Kidney (tissue), 14 donors: Measurements from ENCODE around the gene XRCC3. TPM values are rescaled to one million over a fixed set of nuclear protein-coding genes. Genes with fewer than 3 reads are reported as not detected.

Experiments
- DNase-seq, 5 donors: peaks; one replicate each; pipeline ENCODE4 v3.0.0-alpha.2; 2013 to 2020
- FAIRE-seq: peaks from 2 replicates; lab custom pipeline; 2012; peaks lifted over from hg19 to GRCh38; lab: Jason Lieb, UNC
- H3K27ac ChIP-seq, 2 donors: one replicate each; pipeline ENCODE4 v1.7.0; 2013; ENCODE audit warnings: low read depth in 2 of 2, low read length in 2 of 2, inconsistent platforms in 1 of 2
- H3K27me3 ChIP-seq: one replicate; pipeline ENCODE4 v1.7.1; 2013; ENCODE audit warnings: low read length, inconsistent platforms; ENCODE audit not compliant: control insufficient read depth, insufficient read depth
- H3K36me3 ChIP-seq, 3 donors: one replicate each; pipeline versions ENCODE4 v1.7.0 to v1.7.1; 2013; ENCODE audit warnings: low read length in 3 of 3, control low read depth in 1 of 3, inconsistent platforms in 1 of 3; ENCODE audit not compliant: insufficient read depth in 3 of 3, control insufficient read depth in 2 of 3
- H3K4me1 ChIP-seq, 3 donors: one replicate each; pipeline versions ENCODE4 v1.7.0 to v1.7.1; 2013; ENCODE audit warnings: low read length in 3 of 3, inconsistent platforms in 1 of 3, low read depth in 1 of 3; ENCODE audit not compliant: control insufficient read depth in 2 of 3, insufficient read depth in 2 of 3
- H3K4me3 ChIP-seq, 3 donors: one replicate each; pipeline versions ENCODE4 v1.7.0 to v1.8.1; 2013; ENCODE audit warnings: low read length in 3 of 3, control low read depth in 1 of 3, inconsistent platforms in 1 of 3
- H3K9ac ChIP-seq, 3 donors: one replicate each; pipeline versions ENCODE4 v1.7.0 to v1.7.1; 2013; ENCODE audit warnings: low read length in 3 of 3, control low read depth in 1 of 3, inconsistent platforms in 1 of 3
- H3K9me3 ChIP-seq, 3 donors: one replicate each; pipeline versions ENCODE4 v1.7.0 to v1.7.1; 2013; ENCODE audit warnings: low read length in 3 of 3, control low read depth in 1 of 3, inconsistent platforms in 1 of 3; ENCODE audit not compliant: control insufficient read depth in 2 of 3, insufficient read depth in 1 of 3
- CTCF ChIP-seq: IDR thresholded peaks from 3 replicates; pipeline ENCODE4 v1.5.1; 2012; ENCODE audit warnings: mild to moderate bottlenecking, moderate library complexity, borderline replicate concordance; ENCODE audit not compliant: insufficient read depth; ENCODE audit errors: extremely low read depth
- intact Hi-C: fragments of 100-400 bp; cut with DNase I; formaldehyde crosslinking; loops from one replicate; pipeline ENCODE4 v1.11.1; 2022
- polyA plus RNA-seq: library from polyadenylated mRNA; stranded (reverse); fragments of 350-450 nt; fragmentation: Illumina TruSeq; extraction: RNeasy Lipid Tissue Mini Kit (QIAGEN cat#74804); gene quantifications from one replicate; pipeline ENCODE4 v1.2.3, GENCODE V29; 2014; ENCODE audit warnings: low read depth, low replicate concordance; ENCODE audit not compliant: insufficient read depth
- total RNA-seq: library from RNA; stranded (reverse); fragmentation: NEBNext Ultra II Directional; extraction: Animal tissue kit (Norgen Biotek cat#: 25700); gene quantifications from one replicate; pipeline ENCODE4 v1.2.1, GENCODE V29; 2021
- donor health status: control.
- donor health status: control.
- donor health status: control.
- donor health status: control.
- donor health status: control.
- donor health status: DM: yes; HTN: yes; CAD: no.
- donor health status: Normal renal cell carcinoma (clear cell type).

Gene XRCC3
- total and polyA plus RNA-seq, 2 donors from 2014 or later: 2.8 to 6.3 TPM

- H3K9ac ChIP-seq: no peak overlapping the region
- H3K27ac ChIP-seq: no peak overlapping the region
- TF ChIP-seq CTCF: no peak
- H3K36me3 ChIP-seq: peaks cover 0 to 7% (median 6%) of the 10 kb centered on the region in 3 donors
- no peaks in the 10 kb centered on the region for H3K9me3 ChIP-seq
- no peak overlapping the region for H3K4me3 ChIP-seq
- DNase-seq: no peak
- FAIRE-seq: no peak
- no peaks in the 10 kb centered on the region for H3K27me3 ChIP-seq
- intact Hi-C loops: no loop called here
- H3K4me1 ChIP-seq: no peaks in the 10 kb centered on the region
Observed at GRCh38 chr14:103762036-103762435, 46.8 kb upstream of the XRCC3 start.

- intact Hi-C loops: no loop called here
- H3K27ac ChIP-seq: no peak overlapping the region
- no peaks in the 10 kb centered on the region for H3K4me1 ChIP-seq
- H3K4me3 ChIP-seq: no peak overlapping the region
- H3K27me3 ChIP-seq: no peaks in the 10 kb centered on the region
- H3K36me3 ChIP-seq: peaks cover 0 to 2% (median 0%) of the 10 kb centered on the region in 3 donors
- DNase-seq (no peak), FAIRE-seq (no peak)
- H3K9me3 ChIP-seq: no peaks in the 10 kb centered on the region
- H3K9ac ChIP-seq: no peak overlapping the region
- no peak for TF ChIP-seq CTCF
Observed at GRCh38 chr14:103758059-103758776, 43.0 kb upstream of the XRCC3 start.

- intact Hi-C loops: no loop called here
- TF ChIP-seq CTCF: no peak
- no peak for DNase-seq
- no peak for FAIRE-seq
- H3K4me1 ChIP-seq: no peaks in the 10 kb centered on the region
- peaks cover 0 to 7% (median 4%) of the 10 kb centered on the region in 3 donors for H3K36me3 ChIP-seq
- H3K27ac ChIP-seq: no peak overlapping the region
- no peak overlapping the region for H3K4me3 ChIP-seq
- H3K9me3 ChIP-seq: no peaks in the 10 kb centered on the region
- H3K27me3 ChIP-seq: no peaks in the 10 kb centered on the region
- H3K9ac ChIP-seq: no peak overlapping the region
Observed at GRCh38 chr14:103755060-103755459, 39.8 kb upstream of the XRCC3 start.
